ENCODE data around the gene WNT11. TPM values are rescaled to one million over a fixed set of nuclear protein-coding genes. Genes with fewer than 3 reads are reported as not detected.
A peak's percentile ranks its signal among the peaks of the same experiment; 100 is the strongest.

The WNT11 gene
- total RNA-seq, 2 donors from 2014 or later, result 3.6 to 3.8 TPM

GRCh38 chr11:76250520-76251225 lies 44.4 kb upstream of the WNT11 start:
- H3K4me3 ChIP-seq, result no peak overlapping the region
- intact Hi-C loops (cut with DNase I), result no loop called here
- no peaks in the 10 kb centered on the region for H3K4me1 ChIP-seq
- no peak for DNase-seq
- no peaks in the 10 kb centered on the region for H3K36me3 ChIP-seq
- no peaks in the 10 kb centered on the region for H3K9me3 ChIP-seq
- TF ChIP-seq CTCF (IDR thresholded peaks at IDR 0.05), result no peak
- no peak overlapping the region for H3K9ac ChIP-seq (ENCODE audit: low read depth in 2 of 2, low read length in 2 of 2)
- no peak overlapping the region for H3K27ac ChIP-seq
- no peaks in the 10 kb centered on the region for H3K27me3 ChIP-seq

GRCh38 chr11:76249195-76249741 lies 43.0 kb upstream of the WNT11 start:
- intact Hi-C loops (cut with DNase I), result no loop called here
- peak; percentile 39 for DNase-seq
- Histone ChIP-seq H3K36me3 (no peaks in the 10 kb centered on the region), H3K4me3 (no peak overlapping the region), H3K4me1 (no peaks in the 10 kb centered on the region), H3K9me3 (no peaks in the 10 kb centered on the region), H3K27ac (no peak overlapping the region), H3K9ac (ENCODE audit: low read depth in 2 of 2, low read length in 2 of 2) (no peak overlapping the region), H3K27me3 (no peaks in the 10 kb centered on the region)
- no peak for TF ChIP-seq CTCF (IDR thresholded peaks at IDR 0.05)

GRCh38 chr11:76248210-76248609 lies 41.9 kb upstream of the WNT11 start:
- Histone ChIP-seq H3K9ac (ENCODE audit: low read depth in 2 of 2, low read length in 2 of 2) (no peak overlapping the region), H3K27me3 (no peaks in the 10 kb centered on the region), H3K36me3 (no peaks in the 10 kb centered on the region), H3K4me3 (no peak overlapping the region), H3K27ac (no peak overlapping the region), H3K9me3 (no peaks in the 10 kb centered on the region), H3K4me1 (no peaks in the 10 kb centered on the region)
- no peak for TF ChIP-seq CTCF (IDR thresholded peaks at IDR 0.05)
- intact Hi-C loops (cut with DNase I), result no loop called here
- DNase-seq, result peak; percentile 29

- H3K36me3 ChIP-seq, result no peaks in the 10 kb centered on the region
- no peaks in the 10 kb centered on the region for H3K4me1 ChIP-seq
- DNase-seq, result no peak
- no peaks in the 10 kb centered on the region for H3K9me3 ChIP-seq
- no peak for TF ChIP-seq CTCF (IDR thresholded peaks at IDR 0.05)
- no peaks in the 10 kb centered on the region for H3K27me3 ChIP-seq
- H3K9ac ChIP-seq (ENCODE audit: low read depth in 2 of 2, low read length in 2 of 2), result no peak overlapping the region
- intact Hi-C loops (cut with DNase I), result no loop called here
- H3K27ac ChIP-seq, result no peak overlapping the region
- no peak overlapping the region for H3K4me3 ChIP-seq
Measured at GRCh38 chr11:76247091-76247490, 40.8 kb upstream of the WNT11 start.

- Histone ChIP-seq H3K27me3 (no peaks in the 10 kb centered on the region), H3K9me3 (no peaks in the 10 kb centered on the region), H3K9ac (ENCODE audit: low read depth in 2 of 2, low read length in 2 of 2) (no peak overlapping the region), H3K4me3 (no peak overlapping the region), H3K27ac (no peak overlapping the region), H3K4me1 (no peaks in the 10 kb centered on the region), H3K36me3 (no peaks in the 10 kb centered on the region)
- DNase-seq, result no peak
- no peak for TF ChIP-seq CTCF (IDR thresholded peaks at IDR 0.05)
- intact Hi-C loops (cut with DNase I), result no loop called here
Measured at GRCh38 chr11:76246271-76246933, 40.1 kb upstream of the WNT11 start.
